GM12891 (cell line): ENCODE results near the gene CUBN.

Experiments
- DNase-seq: peaks from one replicate; pipeline ENCODE4 v3.0.0; 2011; ENCODE audit warnings: low spot score; ENCODE audit not compliant: insufficient read length
- FAIRE-seq: peaks from 2 replicates; lab custom pipeline; 2011; peaks lifted over from hg19 to GRCh38; lab: Jason Lieb, UNC
- PAX5 ChIP-seq: IDR thresholded peaks from 2 replicates; pipeline ENCODE4 v1.6.1; 2011; ENCODE audit warnings: low read length, moderate library complexity, mild to moderate bottlenecking; ENCODE audit not compliant: insufficient read depth, severe bottlenecking
- POLR2A ChIP-seq: IDR thresholded peaks from 2 replicates; pipeline ENCODE4 v1.6.1; 2011; ENCODE audit warnings: low read depth, low read length, control low read depth
- POLR2AphosphoS5 ChIP-seq: IDR thresholded peaks from 2 replicates; pipeline ENCODE4 v1.6.1; 2011; ENCODE audit warnings: low read depth, low read length, control low read depth
- POU2F2 ChIP-seq: IDR thresholded peaks from 2 replicates; pipeline ENCODE4 v1.6.1; 2011; ENCODE audit warnings: low read depth, mild to moderate bottlenecking, control low read depth, low read length, moderate library complexity
- SPI1 ChIP-seq: IDR thresholded peaks from 2 replicates; pipeline ENCODE4 v1.6.1; 2011; ENCODE audit warnings: low read depth, low read length, control low read depth
- TAF1 ChIP-seq: IDR thresholded peaks from 2 replicates; pipeline ENCODE4 v1.6.1; 2011; ENCODE audit warnings: low read depth, low read length, control low read depth

CUBN gene

DNA sequence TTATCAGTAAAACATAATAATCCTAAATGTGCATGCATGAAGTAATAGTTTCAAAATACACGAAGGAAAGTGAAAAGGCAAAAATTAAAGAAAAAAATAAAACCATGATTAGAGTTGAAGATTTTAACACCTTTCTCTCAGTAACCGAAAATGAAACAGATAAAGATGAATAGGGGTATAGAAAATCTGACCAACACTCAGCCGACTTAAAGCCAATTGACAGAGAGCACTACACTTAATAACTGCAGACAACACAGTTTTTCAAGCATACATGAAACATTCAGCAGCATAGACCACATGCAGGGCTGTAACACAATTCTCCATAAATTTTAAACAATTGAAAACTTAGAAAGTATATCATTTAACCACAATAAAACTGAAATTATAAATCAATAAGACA is 76.1 kb downstream of the CUBN start:
- FAIRE-seq (no peak), DNase-seq (no peak)
- no peak for TF ChIP-seq POLR2AphosphoS5
- TF ChIP-seq TAF1 = no peak
- TF ChIP-seq POU2F2 = no peak
- TF ChIP-seq SPI1 = no peak

DNA sequence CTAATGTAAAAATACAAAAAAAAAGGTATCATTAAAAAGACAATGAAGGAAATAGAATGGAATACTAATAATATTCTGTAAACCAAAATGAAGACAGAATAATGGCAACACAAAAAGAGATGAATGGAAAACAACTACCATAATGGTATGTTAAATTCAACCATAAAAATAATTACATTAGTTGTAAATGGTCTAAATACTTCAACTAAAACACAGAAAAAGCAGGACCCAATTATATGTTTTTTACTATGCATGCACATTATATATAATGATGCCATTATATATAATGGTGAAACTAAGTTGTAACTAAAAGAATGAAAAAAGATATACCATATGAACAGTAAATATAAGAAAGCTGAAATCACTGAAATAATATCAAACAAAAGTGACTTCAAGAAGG is 76.5 kb downstream of the CUBN start:
- no peak for DNase-seq
- no peak for FAIRE-seq
- TF ChIP-seq POLR2AphosphoS5 (no peak), POLR2A (no peak), POU2F2 (no peak), TAF1 (no peak), PAX5 (no peak), SPI1 (no peak)

DNA sequence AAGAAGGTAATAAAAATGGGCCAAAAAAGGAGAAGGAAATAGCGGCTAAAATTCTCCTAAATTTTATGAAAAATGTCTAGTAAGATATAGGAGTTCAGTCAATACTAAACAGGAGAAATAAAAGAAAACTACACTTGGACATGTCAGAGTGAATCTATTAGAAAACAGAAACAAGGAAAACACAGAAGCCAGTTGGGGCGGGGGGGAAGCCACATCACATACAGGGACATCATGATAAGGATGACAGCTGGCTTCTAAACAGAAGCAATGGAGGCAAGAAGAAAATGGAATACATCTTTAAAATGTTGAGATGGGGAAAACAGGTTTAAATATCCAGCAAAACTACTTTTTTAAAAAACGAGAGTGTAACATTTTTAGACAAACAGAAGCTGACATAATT is 77.8 kb downstream of the CUBN start:
- TF ChIP-seq TAF1 = no peak
- DNase-seq = no peak
- FAIRE-seq = no peak

DNA sequence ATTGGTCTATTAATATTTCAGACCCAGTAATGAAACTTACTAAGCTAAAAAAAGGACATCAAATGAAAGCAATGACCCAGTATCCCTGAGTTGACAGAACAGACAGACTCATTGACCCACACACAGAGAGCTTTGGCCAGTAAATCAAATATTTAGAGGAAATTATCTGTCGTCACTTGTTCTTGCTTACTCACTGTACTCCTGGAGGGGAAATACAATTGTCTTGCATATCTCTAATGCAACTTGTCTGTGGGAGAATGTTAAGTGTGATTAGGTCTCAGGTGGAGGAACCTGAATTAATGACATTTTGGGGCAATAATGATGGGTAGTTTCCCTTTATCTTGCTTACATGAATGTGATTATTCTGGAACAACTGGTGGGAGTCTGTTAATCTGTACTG is 80.4 kb downstream of the CUBN start:
- DNase-seq (no peak), FAIRE-seq (no peak)
- TF ChIP-seq POU2F2 (no peak), SPI1 (no peak), POLR2AphosphoS5 (no peak), PAX5 (no peak), TAF1 (no peak), POLR2A (no peak)

DNA sequence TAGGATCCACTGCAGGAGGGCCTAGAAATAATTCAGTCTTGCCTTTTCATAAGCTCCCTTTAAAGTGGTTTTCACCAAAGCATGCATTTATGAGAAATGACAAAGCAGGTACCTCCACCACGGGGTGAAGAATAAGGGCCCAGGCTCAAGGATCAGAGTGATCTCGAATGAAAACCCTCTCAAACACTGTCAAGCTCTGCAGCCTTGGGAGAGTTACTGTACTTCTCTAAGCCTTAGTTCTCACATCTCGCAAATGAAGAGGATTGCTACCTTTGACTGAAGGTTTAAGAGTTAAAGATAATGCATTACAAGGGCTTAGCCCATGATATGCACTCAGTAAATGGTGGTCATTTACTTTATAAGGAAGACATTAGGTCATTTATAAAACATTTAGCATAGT is 81.7 kb downstream of the CUBN start:
- TF ChIP-seq SPI1 (no peak), POLR2A (no peak), TAF1 (no peak), POLR2AphosphoS5 (no peak), PAX5 (no peak), POU2F2 (no peak)
- FAIRE-seq = no peak
- no peak for DNase-seq

DNA sequence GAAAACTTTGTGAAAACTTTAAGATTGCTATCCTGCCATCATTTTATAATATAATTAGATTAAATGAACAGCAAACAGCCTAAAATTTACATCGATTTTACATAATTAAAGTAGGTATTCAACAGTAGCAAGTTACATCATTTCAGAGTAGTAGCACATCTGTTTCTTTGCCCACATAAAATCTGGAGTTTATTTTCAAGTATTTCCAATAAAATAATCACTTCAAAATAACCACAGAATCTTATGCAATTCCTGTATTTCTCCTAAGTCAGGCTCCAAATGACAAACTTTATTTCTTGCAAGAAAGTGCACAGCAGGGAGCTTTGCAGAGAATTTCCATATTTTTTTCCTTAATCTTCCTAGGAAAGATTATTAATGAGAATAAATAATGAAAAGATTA is 82.6 kb downstream of the CUBN start:
- FAIRE-seq (no peak), DNase-seq (no peak)
- TF ChIP-seq POLR2A (no peak), TAF1 (no peak), SPI1 (no peak), PAX5 (no peak), POLR2AphosphoS5 (no peak), POU2F2 (no peak)

DNA sequence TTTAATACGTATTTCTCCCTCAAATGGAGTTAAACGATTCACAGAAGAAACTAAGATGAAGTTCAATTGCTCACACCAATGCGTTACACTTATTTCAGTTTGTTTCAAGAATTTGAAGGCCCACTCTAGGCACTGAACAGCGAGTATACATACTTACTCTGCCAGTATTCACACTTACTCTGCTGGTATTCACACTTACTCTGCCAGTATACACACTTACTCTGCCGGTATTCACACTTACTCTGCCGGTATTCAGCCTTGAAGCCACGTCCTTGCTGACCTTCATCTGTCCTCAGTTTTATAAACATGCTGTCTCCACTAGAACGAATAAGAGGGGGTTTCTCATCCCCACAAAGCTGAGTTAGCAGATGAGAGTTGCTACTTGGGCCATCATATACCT is 86.0 kb downstream of the CUBN start:
- FAIRE-seq (no peak), DNase-seq (no peak)
- no peak for TF ChIP-seq SPI1
- TF ChIP-seq TAF1 = no peak
- TF ChIP-seq POU2F2 = no peak
- no peak for TF ChIP-seq PAX5
- no peak for TF ChIP-seq POLR2AphosphoS5
- no peak for TF ChIP-seq POLR2A

DNA sequence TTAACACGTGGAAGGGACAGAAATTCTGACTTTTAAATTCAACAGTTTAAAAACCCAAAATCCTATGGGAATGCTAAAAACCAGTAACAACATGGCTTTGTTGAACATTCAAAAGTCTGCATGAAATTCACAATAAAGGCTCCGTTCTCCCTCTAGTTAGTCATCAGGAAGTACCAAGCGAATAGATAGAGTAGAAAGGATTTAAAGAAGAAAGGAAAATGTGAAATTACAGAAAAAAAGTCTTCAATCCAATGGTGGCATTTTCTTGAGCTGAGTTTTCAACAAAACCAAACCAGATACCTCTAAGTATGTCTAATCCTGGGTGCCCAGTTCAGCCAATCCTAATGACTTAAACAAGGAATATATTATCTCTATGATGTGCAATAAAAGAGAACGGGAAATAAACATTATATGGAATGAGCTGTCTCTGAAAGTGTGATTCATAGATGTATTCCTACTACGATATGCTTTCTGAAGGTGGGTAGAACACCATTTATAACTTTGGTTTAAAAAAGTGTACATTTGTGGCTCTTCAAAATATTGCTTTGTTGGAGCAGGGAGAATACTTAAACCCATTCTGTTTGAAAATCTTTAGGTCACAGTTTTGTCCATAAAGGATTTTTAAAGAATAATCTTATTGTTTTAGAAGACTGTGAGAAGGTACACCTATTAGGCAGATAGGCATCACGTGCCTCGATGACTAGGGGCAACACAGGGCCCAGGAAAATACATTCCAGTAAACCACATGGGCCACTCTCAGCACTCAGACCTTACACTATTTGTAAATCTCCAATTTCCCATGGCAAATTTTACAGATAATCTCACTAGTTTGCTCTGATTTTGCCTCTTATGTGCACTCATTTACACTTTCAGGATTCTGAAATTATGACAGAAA is 87.7 kb downstream of the CUBN start:
- no peak for DNase-seq
- TF ChIP-seq SPI1 (no peak), POU2F2 (no peak), POLR2A (no peak), PAX5 (no peak), TAF1 (no peak), POLR2AphosphoS5 (no peak)
- no peak for FAIRE-seq

DNA sequence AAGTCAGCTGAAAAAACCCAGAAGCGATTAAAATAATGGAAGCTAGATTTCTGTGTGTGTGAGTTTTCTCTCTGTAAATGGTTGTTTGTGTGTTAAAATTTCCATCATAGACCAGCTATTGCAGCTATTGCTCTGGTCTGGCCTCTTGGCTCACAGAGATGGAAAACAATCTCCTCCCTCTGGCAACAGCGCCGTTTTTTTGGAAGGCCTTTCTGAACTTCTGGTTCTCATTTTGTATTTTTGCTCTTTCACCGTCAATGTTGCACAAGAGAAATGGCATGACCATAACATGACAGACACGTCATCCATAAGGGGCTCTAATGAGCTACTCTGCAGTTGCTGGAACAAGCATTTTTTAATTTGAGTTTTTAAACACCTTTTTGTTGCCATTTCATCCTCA is 91.0 kb downstream of the CUBN start:
- DNase-seq (no peak), FAIRE-seq (no peak)
- no peak for TF ChIP-seq SPI1
- no peak for TF ChIP-seq POLR2A
- TF ChIP-seq POU2F2 = no peak
- no peak for TF ChIP-seq POLR2AphosphoS5

DNA sequence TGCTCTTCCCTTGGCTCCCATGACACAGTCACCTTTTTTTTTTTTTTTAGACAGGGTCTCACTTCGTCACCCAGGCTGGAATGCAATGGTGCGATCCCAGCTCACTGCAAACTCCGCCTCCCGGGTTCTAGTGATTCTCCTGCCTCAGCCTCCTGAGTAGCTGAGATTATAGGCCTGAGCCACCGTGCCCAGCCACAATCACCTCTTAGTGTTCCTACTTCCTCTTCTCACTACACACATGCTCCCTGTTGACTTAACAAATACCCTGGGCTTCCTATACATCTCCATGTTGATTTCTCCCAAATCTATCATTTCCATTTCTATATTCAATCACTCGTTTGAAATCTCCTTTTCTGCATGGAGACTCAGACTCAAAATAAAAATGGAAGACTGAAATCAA is 91.7 kb downstream of the CUBN start:
- no peak for FAIRE-seq
- DNase-seq = no peak
- no peak for TF ChIP-seq TAF1
- TF ChIP-seq POLR2AphosphoS5 = no peak
- no peak for TF ChIP-seq POU2F2
- no peak for TF ChIP-seq SPI1
- TF ChIP-seq PAX5 = no peak
- no peak for TF ChIP-seq POLR2A

DNA sequence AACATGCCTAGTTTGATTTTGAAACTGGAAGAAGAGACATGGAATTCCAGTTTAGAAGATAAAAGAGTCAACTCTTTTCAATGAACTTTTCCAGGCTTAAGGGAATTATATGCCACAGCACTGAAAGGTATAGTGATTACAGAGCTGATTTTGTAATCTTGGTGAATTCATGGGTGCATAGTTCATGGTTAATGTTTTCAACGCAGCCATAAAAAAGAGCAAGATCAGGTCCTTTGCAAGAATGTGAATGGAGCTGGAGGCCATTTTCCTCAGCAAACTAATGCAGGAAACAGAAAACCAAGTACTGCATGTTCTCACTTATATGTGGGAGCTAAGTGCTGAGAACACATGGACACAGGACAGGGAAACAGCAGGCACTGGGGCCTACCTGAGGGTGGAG is 94.2 kb downstream of the CUBN start:
- TF ChIP-seq POU2F2 (no peak), PAX5 (no peak), POLR2AphosphoS5 (no peak), POLR2A (no peak), TAF1 (no peak), SPI1 (no peak)
- no peak for FAIRE-seq

More for the DNA sequence above, 94.2 kb downstream of the CUBN start:
- DNase-seq = no peak
